GM12873 (cell line): ENCODE measurements around the gene LTBP4.

Experiments
- CTCF ChIP-seq: IDR thresholded peaks from 2 replicates; pipeline ENCODE4 v1.5.1; 2012; ENCODE audit warnings: low read depth, mild to moderate bottlenecking, moderate library complexity, low read length, control low read depth; ENCODE audit not compliant: insufficient read depth; ENCODE audit errors: missing control alignments

Gene LTBP4

GRCh38 chr19:40586611-40587010, 14.6 kb upstream of the LTBP4 start:
- TF ChIP-seq CTCF, result no peak

GRCh38 chr19:40588110-40588854, 12.9 kb upstream of the LTBP4 start:
- TF ChIP-seq CTCF, result no peak

- TF ChIP-seq CTCF, result no peak
Observed at GRCh38 chr19:40588926-40589569, 12.1 kb upstream of the LTBP4 start.

- no peak for TF ChIP-seq CTCF
Observed at GRCh38 chr19:40589591-40590429, 11.4 kb upstream of the LTBP4 start.

- no peak for TF ChIP-seq CTCF
Observed at GRCh38 chr19:40590464-40591265, 10.5 kb upstream of the LTBP4 start.

- TF ChIP-seq CTCF, result no peak
Observed at GRCh38 chr19:40592170-40592569, 9.0 kb upstream of the LTBP4 start.
